Testis (tissue), 2 donors: ENCODE measurements around the gene SCN3A.

ENCODE experiments used
- POLR2A ChIP-seq: fragments of 450-650 bp; IDR thresholded peaks from one replicate; pipeline ENCODE4 v1.6.1; 2017; ENCODE audit warnings: antibody characterized with exemption, mild to moderate bottlenecking, moderate library complexity
- TF ChIP-seq, protein P1 (sequence below), 3 experiments: fragments of 450-650 bp in 2 of 3; fragments of 200-600 bp in 1 of 3; sonication (generic) in 1 of 3; IDR thresholded peaks; one replicate each; pipeline ENCODE4 v1.5.1; 2016 to 2019; ENCODE audit warnings: antibody characterized with exemption in 3 of 3, mild to moderate bottlenecking in 2 of 3, moderate library complexity in 1 of 3

DNA sequence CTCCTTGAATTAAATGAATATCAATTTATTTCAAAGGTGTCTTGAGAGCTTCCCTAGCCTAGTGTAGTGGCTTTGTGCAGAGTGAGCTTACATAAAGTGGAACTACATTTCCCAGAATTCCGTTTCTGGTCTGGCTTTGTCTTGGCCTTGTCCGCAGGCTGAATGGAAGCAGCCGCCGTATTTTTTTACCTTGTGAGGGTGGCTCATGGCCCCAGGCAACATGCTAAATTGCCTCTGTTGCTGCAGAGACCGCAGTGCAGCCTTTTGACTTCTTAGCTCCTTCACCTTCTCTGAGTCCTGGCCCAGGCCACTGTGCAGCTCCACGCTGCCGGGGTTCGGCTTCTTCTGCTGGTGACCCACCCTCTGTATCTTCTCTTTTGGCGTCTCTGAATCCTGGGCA is 133.8 kb downstream of the SCN3A start:
- TF ChIP-seq, protein P1, sequence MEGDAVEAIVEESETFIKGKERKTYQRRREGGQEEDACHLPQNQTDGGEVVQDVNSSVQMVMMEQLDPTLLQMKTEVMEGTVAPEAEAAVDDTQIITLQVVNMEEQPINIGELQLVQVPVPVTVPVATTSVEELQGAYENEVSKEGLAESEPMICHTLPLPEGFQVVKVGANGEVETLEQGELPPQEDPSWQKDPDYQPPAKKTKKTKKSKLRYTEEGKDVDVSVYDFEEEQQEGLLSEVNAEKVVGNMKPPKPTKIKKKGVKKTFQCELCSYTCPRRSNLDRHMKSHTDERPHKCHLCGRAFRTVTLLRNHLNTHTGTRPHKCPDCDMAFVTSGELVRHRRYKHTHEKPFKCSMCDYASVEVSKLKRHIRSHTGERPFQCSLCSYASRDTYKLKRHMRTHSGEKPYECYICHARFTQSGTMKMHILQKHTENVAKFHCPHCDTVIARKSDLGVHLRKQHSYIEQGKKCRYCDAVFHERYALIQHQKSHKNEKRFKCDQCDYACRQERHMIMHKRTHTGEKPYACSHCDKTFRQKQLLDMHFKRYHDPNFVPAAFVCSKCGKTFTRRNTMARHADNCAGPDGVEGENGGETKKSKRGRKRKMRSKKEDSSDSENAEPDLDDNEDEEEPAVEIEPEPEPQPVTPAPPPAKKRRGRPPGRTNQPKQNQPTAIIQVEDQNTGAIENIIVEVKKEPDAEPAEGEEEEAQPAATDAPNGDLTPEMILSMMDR (IDR thresholded peaks at IDR 0.05): no peak
- TF ChIP-seq POLR2A: no peak
